ACHN (cell line): Measurements from ENCODE around the gene RRP1B.

Experiments
- DNase-seq: peaks from one replicate; pipeline ENCODE4 v3.0.0-alpha.2; 2015
- in situ Hi-C: cut with HindIII; loops from 2 replicates; pipeline ENCODE4 v1.10.0; 2017; ENCODE audit warnings: low sequenced_read_pairs, low pct_ligation_motif_present, low pct_unique_long_range_greater_than_20kb

Gene RRP1B

GRCh38 chr21:43716376-43717165, 57.2 kb downstream of the RRP1B start:
- no peak for DNase-seq
- in situ Hi-C loops: no loop called here

GRCh38 chr21:43717166-43717853, 58.0 kb downstream of the RRP1B start:
- DNase-seq: no peak
- in situ Hi-C loops: no loop called here

GRCh38 chr21:43717967-43718871, 58.9 kb downstream of the RRP1B start:
- in situ Hi-C loops: no loop called here
- DNase-seq: no peak

GRCh38 chr21:43718872-43719747, 59.8 kb downstream of the RRP1B start, which contains the start of gene PDXK:
Gene PDXK, plus strand, starts transcription at chr21:43719129. Its CDS starts 166 bp downstream, at chr21:43719295.
- DNase-seq: peak; percentile 80
- in situ Hi-C loops: no loop called here

GRCh38 chr21:43719748-43720538, 60.6 kb downstream of the RRP1B start:
- DNase-seq: no peak
- in situ Hi-C loops: no loop called here

- in situ Hi-C loops: no loop called here
- DNase-seq: no peak
These were observed 61.3 kb downstream of the RRP1B start for GRCh38 chr21:43720539-43721166.

GRCh38 chr21:43721206-43721605, 61.8 kb downstream of the RRP1B start:
- DNase-seq: no peak
- in situ Hi-C loops: no loop called here

GRCh38 chr21:43721939-43722338, 62.6 kb downstream of the RRP1B start:
- in situ Hi-C loops: no loop called here

GRCh38 chr21:43723648-43724047, 64.3 kb downstream of the RRP1B start:
- no peak for DNase-seq
- in situ Hi-C loops: no loop called here

More at GRCh38 chr21:43721939-43722338, 62.6 kb downstream of the RRP1B start:
- DNase-seq: no peak

GRCh38 chr21:43726686-43727518, 67.5 kb downstream of the RRP1B start:
- in situ Hi-C loops: no loop called here

GRCh38 chr21:43727519-43728153, 68.3 kb downstream of the RRP1B start:
- in situ Hi-C loops: no loop called here
- peak; percentile 81 for DNase-seq

More at GRCh38 chr21:43726686-43727518, 67.5 kb downstream of the RRP1B start:
- peak; percentile 56 for DNase-seq

GRCh38 chr21:43728154-43728466, 68.8 kb downstream of the RRP1B start:
- in situ Hi-C loops: no loop called here
- DNase-seq: no peak

- DNase-seq: peak; percentile 95
- in situ Hi-C loops: no loop called here
These were observed 69.4 kb downstream of the RRP1B start for GRCh38 chr21:43728467-43729390.

- in situ Hi-C loops: no loop called here
- DNase-seq: no peak
These were observed 72.1 kb downstream of the RRP1B start for GRCh38 chr21:43731476-43731875.
